Skeletal muscle tissue (tissue), 4 donors: ENCODE data around the gene MAP7. TPM values are rescaled to one million over a fixed set of nuclear protein-coding genes. Genes with fewer than 3 reads are reported as not detected.

Experiments
- H3K27ac ChIP-seq: one replicate; pipeline ENCODE4 v1.7.0; 2013; ENCODE audit warnings: mild to moderate bottlenecking, low read depth, low read length, inconsistent platforms
- H3K27me3 ChIP-seq, 3 donors: one replicate each; pipeline ENCODE4 v1.7.0; 2013; ENCODE audit warnings: low read length in 3 of 3; ENCODE audit not compliant: control insufficient read depth in 3 of 3, insufficient read depth in 3 of 3
- H3K36me3 ChIP-seq, 3 donors: one replicate each; pipeline ENCODE4 v1.7.0; 2013; ENCODE audit warnings: low read length in 3 of 3; ENCODE audit not compliant: control insufficient read depth in 3 of 3, insufficient read depth in 3 of 3
- H3K4me1 ChIP-seq, 3 donors: one replicate each; pipeline ENCODE4 v1.7.0; 2013; ENCODE audit warnings: low read length in 3 of 3, mild to moderate bottlenecking in 3 of 3; ENCODE audit not compliant: control insufficient read depth in 3 of 3, insufficient read depth in 3 of 3
- H3K4me3 ChIP-seq, 3 donors: one replicate each; pipeline ENCODE4 v1.7.0; 2013; ENCODE audit warnings: low read length in 3 of 3
- H3K9ac ChIP-seq, 3 donors: one replicate each; pipeline ENCODE4 v1.7.0; 2013; ENCODE audit warnings: low read length in 3 of 3, mild to moderate bottlenecking in 3 of 3, moderate library complexity in 2 of 3, low read depth in 1 of 3
- H3K9me3 ChIP-seq, 3 donors: one replicate each; pipeline ENCODE4 v1.7.0; 2013; ENCODE audit warnings: low read length in 3 of 3; ENCODE audit not compliant: control insufficient read depth in 3 of 3
- total RNA-seq: library from RNA; depleted of rRNA; stranded (reverse); fragments of >200 nt; gene quantifications from one replicate; pipeline ENCODE4 v1.2.3, GENCODE V29; 2014
- donor health status: Osteomylitis.

MAP7 gene
- total RNA-seq, 1 donor from 2014 or later, result under 0.01 TPM

DNA sequence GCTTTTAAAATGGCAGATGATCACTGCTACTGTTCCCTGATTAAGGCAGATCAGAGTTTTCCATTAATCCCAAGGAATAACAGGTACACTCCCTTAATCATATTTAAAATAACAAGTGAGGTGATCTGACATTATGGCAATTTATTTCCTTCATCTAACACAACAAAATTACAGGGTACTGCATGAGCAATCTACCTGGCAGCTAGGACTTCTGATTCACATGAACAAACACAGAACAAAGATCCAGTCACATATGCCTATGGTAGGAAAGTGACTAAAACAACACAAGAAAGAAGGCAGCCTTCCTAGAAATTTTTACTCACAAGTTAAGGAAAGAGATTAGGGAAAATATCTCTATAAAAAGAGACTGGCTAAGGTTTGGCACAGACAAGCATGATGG lies 33.2 kb downstream of the MAP7 start:
- H3K36me3 ChIP-seq, result no peaks in the 10 kb centered on the region
- no peak overlapping the region for H3K4me3 ChIP-seq
- H3K9ac ChIP-seq, result no peak overlapping the region
- no peaks in the 10 kb centered on the region for H3K9me3 ChIP-seq
- H3K27ac ChIP-seq, result no peak overlapping the region
- H3K27me3 ChIP-seq, result peaks cover 0 to 2% (median 0%) of the 10 kb centered on the region in 3 donors
- H3K4me1 ChIP-seq, result no peaks in the 10 kb centered on the region

DNA sequence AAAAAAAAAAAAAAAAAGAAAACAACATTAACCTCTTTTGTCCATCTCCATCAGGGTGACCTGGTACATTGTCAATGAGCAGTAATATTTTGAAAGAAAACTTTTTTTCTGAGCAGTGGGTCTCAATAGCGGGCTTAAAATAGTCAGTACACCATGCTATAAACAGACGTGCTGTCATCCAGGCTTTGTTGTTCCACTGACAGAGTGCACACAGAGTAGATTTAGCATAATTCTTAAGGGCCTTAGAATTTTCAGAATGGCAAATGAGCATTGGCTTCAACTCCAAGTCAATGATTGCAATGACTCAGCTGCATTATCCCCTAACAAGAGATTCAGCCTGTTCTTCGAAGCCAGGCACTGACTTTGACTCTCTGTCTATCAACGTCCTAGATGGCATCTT lies 35.6 kb downstream of the MAP7 start:
- Histone ChIP-seq H3K4me3 (no peak overlapping the region), H3K27ac (no peak overlapping the region), H3K4me1 (no peaks in the 10 kb centered on the region), H3K27me3 (peaks cover 0 to 2% (median 0%) of the 10 kb centered on the region in 3 donors), H3K9me3 (no peaks in the 10 kb centered on the region), H3K36me3 (no peaks in the 10 kb centered on the region), H3K9ac (no peak overlapping the region)

DNA sequence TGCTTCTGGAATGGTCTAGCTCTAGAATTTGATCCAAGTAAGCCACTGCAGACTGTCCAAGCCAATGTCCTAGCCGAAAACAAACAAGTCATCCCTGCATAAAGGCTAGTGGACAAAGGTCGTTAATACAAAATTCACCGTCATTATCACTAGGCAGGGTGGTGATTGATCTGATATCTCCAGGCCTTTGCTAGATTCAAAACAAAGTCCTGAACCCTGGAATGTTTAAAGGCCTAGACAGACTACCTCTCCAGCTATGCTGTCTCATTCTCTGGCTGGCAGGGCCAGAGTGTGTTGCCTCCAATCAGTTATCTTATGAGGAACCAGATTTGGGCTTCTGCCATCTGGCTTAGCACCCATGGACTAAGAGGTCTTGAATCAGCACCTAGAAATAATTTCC lies 38.3 kb downstream of the MAP7 start:
- Histone ChIP-seq H3K4me3 (no peak overlapping the region), H3K36me3 (no peaks in the 10 kb centered on the region), H3K9me3 (no peaks in the 10 kb centered on the region), H3K9ac (no peak overlapping the region), H3K4me1 (no peaks in the 10 kb centered on the region), H3K27me3 (peaks cover 0 to 2% (median 0%) of the 10 kb centered on the region in 3 donors), H3K27ac (no peak overlapping the region)

DNA sequence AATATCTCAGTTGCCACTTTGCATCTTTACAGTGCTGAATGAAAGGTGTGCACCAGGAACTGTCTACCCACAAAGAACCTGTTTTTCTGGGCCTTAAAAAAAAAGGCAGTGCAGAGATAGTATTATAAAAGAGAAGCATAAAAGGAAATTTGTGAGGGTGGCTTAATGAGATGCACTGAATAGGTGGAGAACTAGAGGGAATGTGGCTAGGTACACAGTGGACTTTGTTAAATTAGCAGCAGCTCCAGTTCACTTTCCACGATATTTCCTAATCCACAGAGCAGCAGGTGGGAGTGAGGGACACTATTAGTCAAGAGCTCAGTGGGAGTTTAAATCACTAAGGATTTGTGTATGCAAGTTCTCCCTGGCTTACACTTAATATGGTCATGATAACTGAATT lies 38.8 kb downstream of the MAP7 start:
- Histone ChIP-seq H3K9me3 (no peaks in the 10 kb centered on the region), H3K36me3 (no peaks in the 10 kb centered on the region), H3K27me3 (peaks cover 0 to 2% (median 0%) of the 10 kb centered on the region in 3 donors), H3K27ac (no peak overlapping the region), H3K4me1 (no peaks in the 10 kb centered on the region), H3K4me3 (no peak overlapping the region), H3K9ac (no peak overlapping the region)

DNA sequence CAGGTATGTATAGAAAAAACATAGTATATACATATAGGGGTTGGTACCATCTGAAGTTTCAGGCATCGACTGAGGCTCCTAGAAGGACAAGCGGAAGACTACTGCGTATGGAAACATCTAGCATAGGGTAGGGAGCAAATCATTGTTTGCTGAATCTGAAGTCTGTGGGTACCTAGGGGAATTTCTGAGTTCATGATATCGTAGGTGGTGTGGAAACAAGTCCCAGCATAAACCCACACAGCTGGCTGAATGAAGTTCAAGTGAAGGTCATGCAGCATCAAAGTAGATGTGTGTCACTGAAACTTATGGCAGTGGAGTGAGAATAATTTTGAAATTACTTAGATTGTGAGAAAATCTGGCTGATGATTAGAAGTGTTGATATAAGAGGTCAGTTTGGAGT lies 39.4 kb downstream of the MAP7 start:
- H3K4me1 ChIP-seq, result no peaks in the 10 kb centered on the region

DNA sequence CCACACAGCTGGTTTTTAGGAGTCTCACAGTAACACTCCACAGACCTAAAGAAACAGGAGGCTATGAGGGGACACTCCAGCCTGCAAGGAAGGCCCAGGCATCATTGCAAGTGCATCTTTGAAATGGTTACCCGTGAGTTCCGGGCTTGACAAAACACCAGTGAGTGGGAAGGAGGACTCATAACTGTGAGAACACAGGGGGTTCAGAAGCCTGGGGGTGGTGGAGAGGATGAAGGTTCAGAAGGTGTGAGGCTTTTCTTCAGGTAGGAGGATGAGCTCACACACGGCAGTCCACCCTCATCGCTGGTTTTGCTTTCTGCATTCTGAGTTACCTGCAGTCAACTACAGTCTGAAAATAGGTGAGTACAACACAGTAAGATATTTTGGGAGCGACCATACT lies 39.9 kb downstream of the MAP7 start:
- Histone ChIP-seq H3K4me3 (no peak overlapping the region), H3K36me3 (no peaks in the 10 kb centered on the region), H3K27me3 (peaks cover 0 to 2% (median 0%) of the 10 kb centered on the region in 3 donors), H3K9me3 (no peaks in the 10 kb centered on the region), H3K9ac (no peak overlapping the region), H3K27ac (no peak overlapping the region), H3K4me1 (no peaks in the 10 kb centered on the region)

More for the DNA sequence above, 39.4 kb downstream of the MAP7 start:
- Histone ChIP-seq H3K27ac (no peak overlapping the region), H3K9ac (no peak overlapping the region), H3K36me3 (no peaks in the 10 kb centered on the region), H3K27me3 (peaks cover 0 to 2% (median 0%) of the 10 kb centered on the region in 3 donors), H3K9me3 (no peaks in the 10 kb centered on the region), H3K4me3 (no peak overlapping the region)

DNA sequence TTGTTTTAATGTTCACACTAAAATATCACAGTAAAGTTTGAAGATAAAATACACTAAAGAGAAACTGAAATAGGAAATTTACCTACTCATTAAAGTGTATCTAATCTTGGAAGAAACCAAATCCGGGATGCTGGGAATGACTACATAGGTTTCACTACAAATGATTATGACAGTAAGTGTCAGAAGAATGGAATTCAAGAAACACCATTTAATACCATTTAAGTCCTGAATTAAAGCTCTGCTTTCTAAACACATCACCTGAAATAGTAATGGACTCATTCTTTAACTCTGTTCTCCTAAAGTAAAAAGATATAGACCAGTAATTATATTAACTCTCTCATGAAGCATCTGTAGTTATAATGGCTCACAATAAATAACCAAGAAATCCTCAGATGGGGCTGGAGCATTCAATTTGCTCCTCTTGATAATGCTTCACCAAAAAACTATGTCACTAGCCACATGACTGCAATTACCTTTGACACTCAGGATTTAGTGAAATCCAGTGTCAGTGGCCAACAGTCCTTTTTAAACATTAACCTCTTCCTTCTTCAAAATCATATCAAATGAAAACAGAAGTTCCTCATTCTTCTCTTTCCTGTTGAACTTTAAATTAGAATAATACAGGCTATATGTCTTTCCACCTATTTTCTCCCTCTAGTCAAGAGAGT lies 41.4 kb downstream of the MAP7 start:
- H3K4me1 ChIP-seq, result no peaks in the 10 kb centered on the region
- H3K9me3 ChIP-seq, result no peaks in the 10 kb centered on the region
- H3K27me3 ChIP-seq, result peaks cover 0 to 2% (median 0%) of the 10 kb centered on the region in 3 donors
- no peak overlapping the region for H3K4me3 ChIP-seq
- no peak overlapping the region for H3K27ac ChIP-seq
- no peaks in the 10 kb centered on the region for H3K36me3 ChIP-seq
- H3K9ac ChIP-seq, result no peak overlapping the region

DNA sequence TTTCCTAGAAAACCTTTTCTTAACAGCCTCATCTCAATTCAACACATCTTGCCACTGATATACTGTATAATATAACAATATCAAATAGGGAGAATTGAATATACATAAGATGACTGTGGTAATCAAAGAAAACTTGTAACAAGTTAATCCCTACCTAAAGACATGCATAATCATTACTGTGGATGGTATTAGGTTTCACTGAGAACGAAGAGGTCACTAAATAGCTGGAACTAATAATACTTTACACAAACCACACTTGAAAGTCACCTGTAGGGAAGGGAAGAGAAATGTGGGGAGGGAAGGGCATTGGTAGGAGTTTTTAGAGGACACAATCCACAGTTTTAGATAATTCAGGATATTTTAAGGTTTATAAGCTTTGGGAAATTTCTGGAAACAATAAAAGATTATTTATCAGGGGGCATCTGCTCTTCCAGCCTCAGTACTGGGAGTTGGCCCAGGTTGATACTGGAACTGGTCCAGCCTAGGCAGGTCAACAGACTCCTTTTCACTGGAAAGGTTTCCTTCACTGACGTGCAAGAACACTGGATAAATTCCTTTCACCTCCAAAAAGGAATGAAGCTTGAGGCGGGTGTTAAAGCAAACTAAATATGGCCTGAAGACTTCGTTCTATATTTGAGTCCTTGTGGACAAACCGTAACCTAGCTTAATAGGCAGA lies 44.0 kb downstream of the MAP7 start:
- Histone ChIP-seq H3K36me3 (no peaks in the 10 kb centered on the region), H3K27me3 (no peaks in the 10 kb centered on the region), H3K9me3 (no peaks in the 10 kb centered on the region), H3K4me1 (no peaks in the 10 kb centered on the region), H3K9ac (no peak overlapping the region), H3K4me3 (no peak overlapping the region), H3K27ac (no peak overlapping the region)

DNA sequence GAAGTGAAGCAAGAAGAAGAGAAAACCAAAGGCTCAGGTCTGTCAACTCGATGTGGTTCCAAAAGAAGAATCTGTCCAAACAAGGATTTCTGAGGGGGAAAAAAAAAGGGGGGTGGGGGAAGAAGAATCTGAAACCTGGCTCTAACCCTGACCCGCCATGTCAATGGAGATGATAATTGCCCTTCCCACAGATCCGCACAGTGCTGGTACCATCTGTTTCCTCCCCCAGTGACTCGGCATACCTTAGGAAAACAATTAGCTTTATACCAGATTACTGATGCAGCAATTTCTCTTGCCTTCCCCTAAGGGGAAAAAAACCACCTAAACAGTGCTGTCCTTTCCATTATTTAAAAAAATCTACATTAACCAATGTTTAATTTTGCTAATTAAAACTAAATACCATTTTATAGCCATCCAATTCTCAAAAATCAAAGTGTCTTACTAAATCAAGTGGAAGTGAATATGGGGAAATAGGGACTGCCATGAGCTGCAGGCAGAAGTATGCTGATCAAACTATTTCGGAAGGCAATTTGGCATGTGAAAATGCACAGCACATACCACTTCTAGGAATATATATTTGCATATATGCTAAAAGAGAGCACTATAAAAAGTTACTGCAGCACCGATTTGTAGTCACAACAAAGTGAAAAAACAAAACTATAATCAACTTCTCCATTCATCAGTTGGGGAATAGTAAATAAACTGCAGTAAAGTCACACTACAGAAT lies 46.8 kb downstream of the MAP7 start:
- Histone ChIP-seq H3K27ac (no peak overlapping the region), H3K36me3 (no peaks in the 10 kb centered on the region), H3K27me3 (no peaks in the 10 kb centered on the region), H3K4me3 (no peak overlapping the region), H3K9ac (no peak overlapping the region), H3K9me3 (no peaks in the 10 kb centered on the region), H3K4me1 (no peaks in the 10 kb centered on the region)

DNA sequence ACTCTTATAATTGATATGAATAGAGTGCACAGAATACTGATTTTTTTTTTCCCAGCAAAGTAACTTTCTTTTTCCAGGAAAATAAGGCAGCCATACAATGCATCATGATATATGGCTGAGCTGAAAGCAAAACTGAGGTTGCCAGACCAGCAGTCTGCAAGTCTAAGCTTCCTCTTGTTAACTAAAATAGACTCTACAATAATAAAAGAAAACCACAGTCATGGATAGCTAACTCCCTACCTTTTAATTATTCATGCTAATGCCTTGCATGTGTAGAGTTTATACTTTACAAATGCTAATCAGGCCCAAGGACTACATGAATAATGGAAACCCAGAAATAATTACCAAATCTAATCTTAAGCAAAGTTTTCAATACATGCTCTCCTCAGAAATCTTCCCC lies 47.4 kb downstream of the MAP7 start:
- H3K9me3 ChIP-seq, result no peaks in the 10 kb centered on the region

More for the DNA sequence above, 47.4 kb downstream of the MAP7 start:
- H3K4me3 ChIP-seq, result no peak overlapping the region
- no peak overlapping the region for H3K27ac ChIP-seq
- H3K4me1 ChIP-seq, result no peaks in the 10 kb centered on the region
- no peaks in the 10 kb centered on the region for H3K36me3 ChIP-seq
- H3K9ac ChIP-seq, result no peak overlapping the region
- H3K27me3 ChIP-seq, result no peaks in the 10 kb centered on the region
